ENCODE measurements around the gene SYK. TPM values are rescaled to one million over a fixed set of nuclear protein-coding genes. Genes with fewer than 3 reads are reported as not detected.

The SYK gene
- total RNA-seq, 1 experiment from 2014 or later, result 0.28 TPM

DNA sequence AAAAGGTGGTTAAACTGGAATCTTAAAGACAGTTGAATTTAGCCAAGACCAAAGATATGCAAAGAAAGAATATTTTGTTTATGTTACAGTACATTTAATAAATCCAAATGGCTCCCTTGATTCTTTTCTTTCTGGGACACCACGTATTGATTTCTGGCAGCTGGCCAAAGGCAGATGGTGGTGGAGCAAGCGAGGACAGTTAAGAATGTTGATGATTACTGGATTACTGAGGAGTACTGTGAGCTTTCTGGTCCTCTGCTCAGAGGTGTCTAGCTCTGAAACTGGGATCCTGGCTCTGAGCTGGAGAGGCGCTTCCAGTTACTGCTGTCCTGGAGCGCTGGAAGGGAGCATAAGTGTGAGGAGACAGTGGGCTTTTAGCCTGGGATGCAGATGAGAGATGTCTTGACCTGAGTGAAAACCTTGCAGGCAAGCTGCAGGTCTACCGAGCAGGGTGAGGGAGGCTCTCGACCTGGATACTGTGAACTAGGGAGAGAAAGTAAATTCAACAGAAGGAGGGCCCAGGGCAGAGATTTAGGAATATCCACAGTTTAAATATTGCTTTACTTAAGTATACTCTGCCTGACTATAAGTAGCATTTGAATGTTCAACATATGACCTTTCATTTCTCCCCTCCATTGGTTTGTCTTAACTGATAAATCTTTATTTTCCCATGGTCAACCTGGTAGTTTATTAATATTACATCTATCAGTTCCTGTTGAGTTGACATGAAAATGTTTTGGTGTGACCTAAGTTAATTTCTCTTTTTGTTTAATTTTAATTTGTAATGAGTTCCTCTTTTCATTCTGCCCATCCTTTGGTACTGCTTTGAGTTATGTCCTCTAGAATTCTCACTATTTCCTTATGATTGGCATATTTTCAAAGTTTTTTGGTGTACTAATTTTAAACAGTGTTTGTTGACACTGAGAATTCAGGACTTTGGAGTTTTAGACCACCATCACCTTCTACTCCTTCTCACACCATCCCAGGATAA, 3.7 kb downstream of the SYK start:
- in situ Hi-C loops (cut with HindIII; ENCODE audit: low pct_unique_long_range_greater_than_20kb, low sequenced_read_pairs) (no loop called here), intact Hi-C loops (cut with micrococcal nuclease; ENCODE audit: unreplicated experiment) (no loop called here)

DNA sequence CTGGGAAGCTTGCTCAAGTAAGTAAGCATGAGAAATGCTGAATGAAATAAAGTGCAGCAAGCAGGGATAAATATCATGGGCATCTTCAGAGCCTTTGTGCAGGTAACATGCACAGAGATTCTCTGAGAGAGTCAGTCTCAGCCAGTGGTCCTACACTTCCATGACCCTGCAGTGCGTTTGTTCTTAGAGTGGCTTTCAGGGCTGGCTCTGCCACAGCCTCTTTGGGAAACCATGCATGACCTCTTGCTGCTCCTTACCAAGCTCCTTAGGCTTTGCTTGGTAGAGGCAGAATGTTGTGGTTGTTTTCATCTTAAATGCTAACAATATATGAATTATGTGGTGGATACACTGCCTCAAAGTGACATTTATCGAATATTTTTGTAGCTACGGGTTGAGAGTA, 5.4 kb downstream of the SYK start:
- Histone ChIP-seq H3K27me3 (ENCODE audit: control insufficient read depth, insufficient read depth, low read length) (peaks cover 14% of the 10 kb centered on the region), H3K36me3 (ENCODE audit: control insufficient read depth, insufficient read depth, low read length) (no peaks in the 10 kb centered on the region), H3K27ac (ENCODE audit: low read length) (no peak overlapping the region), H3K4me3 (ENCODE audit: low read depth in 2 of 2, low read length in 2 of 2) (no peak overlapping the region), H3K4me1 (ENCODE audit: control insufficient read depth, insufficient read depth, low read length) (no peaks in the 10 kb centered on the region), H3K9me3 (ENCODE audit: control insufficient read depth, insufficient read depth, low read depth, low read length) (no peaks in the 10 kb centered on the region)
- DNase-seq (ENCODE audit: low read depth, low spot score), result no peak
- intact Hi-C loops (cut with micrococcal nuclease; ENCODE audit: unreplicated experiment), result no loop called here
- ChIA-PET POLR2A (no interaction called here), CTCF (no interaction called here)
- ATAC-seq, result no peak
- in situ Hi-C loops (cut with HindIII; ENCODE audit: low pct_unique_long_range_greater_than_20kb, low sequenced_read_pairs), result no loop called here
- no TSS peak for BruUV-seq (replicated peaks)
- TF ChIP-seq, protein P1, sequence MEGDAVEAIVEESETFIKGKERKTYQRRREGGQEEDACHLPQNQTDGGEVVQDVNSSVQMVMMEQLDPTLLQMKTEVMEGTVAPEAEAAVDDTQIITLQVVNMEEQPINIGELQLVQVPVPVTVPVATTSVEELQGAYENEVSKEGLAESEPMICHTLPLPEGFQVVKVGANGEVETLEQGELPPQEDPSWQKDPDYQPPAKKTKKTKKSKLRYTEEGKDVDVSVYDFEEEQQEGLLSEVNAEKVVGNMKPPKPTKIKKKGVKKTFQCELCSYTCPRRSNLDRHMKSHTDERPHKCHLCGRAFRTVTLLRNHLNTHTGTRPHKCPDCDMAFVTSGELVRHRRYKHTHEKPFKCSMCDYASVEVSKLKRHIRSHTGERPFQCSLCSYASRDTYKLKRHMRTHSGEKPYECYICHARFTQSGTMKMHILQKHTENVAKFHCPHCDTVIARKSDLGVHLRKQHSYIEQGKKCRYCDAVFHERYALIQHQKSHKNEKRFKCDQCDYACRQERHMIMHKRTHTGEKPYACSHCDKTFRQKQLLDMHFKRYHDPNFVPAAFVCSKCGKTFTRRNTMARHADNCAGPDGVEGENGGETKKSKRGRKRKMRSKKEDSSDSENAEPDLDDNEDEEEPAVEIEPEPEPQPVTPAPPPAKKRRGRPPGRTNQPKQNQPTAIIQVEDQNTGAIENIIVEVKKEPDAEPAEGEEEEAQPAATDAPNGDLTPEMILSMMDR (IDR thresholded peaks at IDR 0.05), result no peak
- TF ChIP-seq SIN3A (IDR thresholded peaks at IDR 0.05; ENCODE audit: borderline replicate concordance, insufficient read depth, low read depth, low read length) (no peak), TCF7L2 (IDR thresholded peaks at IDR 0.05; ENCODE audit: low read depth, low read length) (no peak), POLR2AphosphoS5 (IDR thresholded peaks at IDR 0.05; ENCODE audit: low read depth, low read length) (no peak)
- TF ChIP-seq, protein P2, sequence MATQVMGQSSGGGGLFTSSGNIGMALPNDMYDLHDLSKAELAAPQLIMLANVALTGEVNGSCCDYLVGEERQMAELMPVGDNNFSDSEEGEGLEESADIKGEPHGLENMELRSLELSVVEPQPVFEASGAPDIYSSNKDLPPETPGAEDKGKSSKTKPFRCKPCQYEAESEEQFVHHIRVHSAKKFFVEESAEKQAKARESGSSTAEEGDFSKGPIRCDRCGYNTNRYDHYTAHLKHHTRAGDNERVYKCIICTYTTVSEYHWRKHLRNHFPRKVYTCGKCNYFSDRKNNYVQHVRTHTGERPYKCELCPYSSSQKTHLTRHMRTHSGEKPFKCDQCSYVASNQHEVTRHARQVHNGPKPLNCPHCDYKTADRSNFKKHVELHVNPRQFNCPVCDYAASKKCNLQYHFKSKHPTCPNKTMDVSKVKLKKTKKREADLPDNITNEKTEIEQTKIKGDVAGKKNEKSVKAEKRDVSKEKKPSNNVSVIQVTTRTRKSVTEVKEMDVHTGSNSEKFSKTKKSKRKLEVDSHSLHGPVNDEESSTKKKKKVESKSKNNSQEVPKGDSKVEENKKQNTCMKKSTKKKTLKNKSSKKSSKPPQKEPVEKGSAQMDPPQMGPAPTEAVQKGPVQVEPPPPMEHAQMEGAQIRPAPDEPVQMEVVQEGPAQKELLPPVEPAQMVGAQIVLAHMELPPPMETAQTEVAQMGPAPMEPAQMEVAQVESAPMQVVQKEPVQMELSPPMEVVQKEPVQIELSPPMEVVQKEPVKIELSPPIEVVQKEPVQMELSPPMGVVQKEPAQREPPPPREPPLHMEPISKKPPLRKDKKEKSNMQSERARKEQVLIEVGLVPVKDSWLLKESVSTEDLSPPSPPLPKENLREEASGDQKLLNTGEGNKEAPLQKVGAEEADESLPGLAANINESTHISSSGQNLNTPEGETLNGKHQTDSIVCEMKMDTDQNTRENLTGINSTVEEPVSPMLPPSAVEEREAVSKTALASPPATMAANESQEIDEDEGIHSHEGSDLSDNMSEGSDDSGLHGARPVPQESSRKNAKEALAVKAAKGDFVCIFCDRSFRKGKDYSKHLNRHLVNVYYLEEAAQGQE (IDR thresholded peaks at IDR 0.05; ENCODE audit: insufficient read depth in 1 of 2, low read depth in 2 of 2, low read length in 1 of 2), result no peak

More for the DNA sequence above, 3.7 kb downstream of the SYK start:
- no peak for TF ChIP-seq TCF7L2 (IDR thresholded peaks at IDR 0.05; ENCODE audit: low read depth, low read length)
- TF ChIP-seq POLR2AphosphoS5 (IDR thresholded peaks at IDR 0.05; ENCODE audit: low read depth, low read length), result no peak
- TF ChIP-seq, protein P1 (IDR thresholded peaks at IDR 0.05), result no peak
- no peak for TF ChIP-seq SIN3A (IDR thresholded peaks at IDR 0.05; ENCODE audit: borderline replicate concordance, insufficient read depth, low read depth, low read length)
- TF ChIP-seq, protein P2 (IDR thresholded peaks at IDR 0.05; ENCODE audit: insufficient read depth in 1 of 2, low read depth in 2 of 2, low read length in 1 of 2), result no peak
- Histone ChIP-seq H3K4me3 (ENCODE audit: low read depth in 2 of 2, low read length in 2 of 2) (no peak overlapping the region), H3K27ac (ENCODE audit: low read length) (no peak overlapping the region), H3K27me3 (ENCODE audit: control insufficient read depth, insufficient read depth, low read length) (peaks cover 17% of the 10 kb centered on the region), H3K36me3 (ENCODE audit: control insufficient read depth, insufficient read depth, low read length) (no peaks in the 10 kb centered on the region), H3K4me1 (ENCODE audit: control insufficient read depth, insufficient read depth, low read length) (no peaks in the 10 kb centered on the region), H3K9me3 (ENCODE audit: control insufficient read depth, insufficient read depth, low read depth, low read length) (no peaks in the 10 kb centered on the region)
- ATAC-seq (no peak), DNase-seq (ENCODE audit: low read depth, low spot score) (no peak)
- ChIA-PET CTCF (no interaction called here), POLR2A (no interaction called here)
- BruUV-seq (replicated peaks), result no TSS peak
